HCT116 (cell line): ENCODE measurements around the gene FBXL16. TPM values are rescaled to one million over a fixed set of nuclear protein-coding genes. Genes with fewer than 3 reads are reported as not detected.

Source experiments
- ATAC-seq: fragments of 200-7000 bp; cut with Tn5 transposase; 2 replicates; pipeline ENCODE4 v1.9.1; 2020; ENCODE audit warnings: mild to moderate bottlenecking, moderate library complexity
- BruUV-seq: library from RNA; stranded (reverse); fragments of 400-500 nt; replicated peaks from 2 replicates; lab custom pipeline; 2021; lab: Mats Ljungman, UMichigan
- CTCF ChIA-PET: fragments of 300-600 bp; sonication (Branson Sonifier 250); formaldehyde crosslinking; loops from one replicate; lab custom pipeline; 2021; ENCODE audit warnings: antibody characterized with exemption; lab: Charles Lee
- POLR2A ChIA-PET: fragments of 300-600, 350-600 bp; sonication (Branson Sonifier 250); formaldehyde crosslinking; loops from one replicate; lab custom pipeline; 2021; ENCODE audit warnings: antibody characterized with exemption; lab: Charles Lee
- RAD21 ChIA-PET, 2 experiments: fragments of 300-600 bp; sonication (Branson Sonifier 250); formaldehyde crosslinking; loops; one replicate each; lab custom pipeline; 2023; ENCODE audit warnings: low total read pairs in 2 of 2; ENCODE audit not compliant: uncharacterized antibody in 2 of 2, unreplicated experiment in 2 of 2, low non-redundant PET in 1 of 2; lab: Charles Lee
- DNase-seq: peaks from one replicate; pipeline ENCODE4 v3.0.0-alpha.2; 2010; ENCODE audit warnings: low read depth, low spot score
- H2AFZ ChIP-seq: fragments of 200-600 bp; shearing (Covaris generic), sonication (generic); 2 replicates; pipeline ENCODE4 v1.6.1; 2017; ENCODE audit warnings: low read depth, mixed run types, mixed read lengths, antibody characterized with exemption, low read length; ENCODE audit not compliant: poor library complexity, severe bottlenecking
- H3K27ac ChIP-seq: 2 replicates; pipeline ENCODE4 v1.5.1; 2012; ENCODE audit warnings: low read depth, low read length
- H3K27me3 ChIP-seq: fragments of 200-600 bp; sonication (generic); 2 replicates; pipeline ENCODE4 v1.6.1; 2016; ENCODE audit warnings: mixed run types, low read length, mixed read lengths; ENCODE audit not compliant: insufficient read depth
- H3K36me3 ChIP-seq, 2 experiments: fragments of 200-500 bp in 1 of 2; fragments of 200-600 bp in 1 of 2; sonication (Bioruptor generic) in 1 of 2; sonication (generic) in 1 of 2; 2 replicates each; pipeline versions ENCODE4 v1.5.1 to v1.6.1; 2014 to 2016; ENCODE audit warnings: low read length in 2 of 2, inconsistent platforms in 1 of 2, mixed read lengths in 1 of 2, mixed run types in 1 of 2; ENCODE audit not compliant: insufficient read depth in 2 of 2, control insufficient read depth in 1 of 2
- H3K4me1 ChIP-seq, 2 experiments: fragments of 200-600 bp in 1 of 2; sonication (generic) in 1 of 2; 2 replicates each; pipeline versions ENCODE4 v1.5.1 to v1.6.1; 2012 to 2017; ENCODE audit warnings: low read length in 2 of 2, inconsistent platforms in 1 of 2, mild to moderate bottlenecking in 1 of 2, mixed read lengths in 1 of 2, mixed run types in 1 of 2, moderate library complexity in 1 of 2; ENCODE audit not compliant: insufficient read depth in 2 of 2, control insufficient read depth in 1 of 2
- H3K4me2 ChIP-seq: fragments of 200-600 bp; sonication (generic); 2 replicates; pipeline ENCODE4 v1.6.1; 2017; ENCODE audit warnings: mixed run types, low read length, mixed read lengths
- H3K4me3 ChIP-seq, 2 experiments: fragments of 200-600 bp in 1 of 2; sonication (generic) in 1 of 2; replicated peaks in 1 of 2; 2 replicates each; pipeline ENCODE4 v1.5.1; 2011 to 2016; ENCODE audit warnings: low read length in 2 of 2, control low read depth in 1 of 2, low read depth in 1 of 2, mild to moderate bottlenecking in 1 of 2, mixed read lengths in 1 of 2, mixed run types in 1 of 2
- H3K79me2 ChIP-seq: fragments of 200-600 bp; sonication (generic); 2 replicates; pipeline ENCODE4 v1.6.1; 2017; ENCODE audit warnings: mild to moderate bottlenecking, mixed run types, low read length, moderate library complexity, mixed read lengths; ENCODE audit not compliant: insufficient read depth
- H3K9ac ChIP-seq: fragments of 200-600 bp; sonication (generic); 2 replicates; pipeline ENCODE4 v1.6.1; 2016; ENCODE audit warnings: low read length, mixed read lengths
- H3K9me2 ChIP-seq: fragments of 200-600 bp; sonication (generic), shearing (Covaris generic); 2 replicates; pipeline ENCODE4 v1.6.1; 2017; ENCODE audit warnings: mixed run types, mild to moderate bottlenecking, moderate library complexity; ENCODE audit not compliant: insufficient read depth
- H3K9me3 ChIP-seq, 2 experiments: fragments of 200-500 bp in 1 of 2; fragments of 200-600 bp in 1 of 2; sonication (Bioruptor generic) in 1 of 2; sonication (generic) in 1 of 2; 2 replicates each; pipeline ENCODE4 v1.6.1; 2014 to 2017; ENCODE audit warnings: low read length in 2 of 2, mixed read lengths in 2 of 2, inconsistent platforms in 1 of 2, low read depth in 1 of 2, mild to moderate bottlenecking in 1 of 2, mixed run types in 1 of 2, moderate library complexity in 1 of 2; ENCODE audit not compliant: control insufficient read depth in 1 of 2, insufficient read depth in 1 of 2
- H4K20me1 ChIP-seq: fragments of 200-600 bp; sonication (generic), shearing (Covaris generic); 2 replicates; pipeline ENCODE4 v1.6.1; 2017; ENCODE audit warnings: mixed run types, mild to moderate bottlenecking, moderate library complexity; ENCODE audit not compliant: insufficient read depth
- CBX3 ChIP-seq: IDR thresholded peaks from 2 replicates; pipeline ENCODE4 v1.6.1; 2012; ENCODE audit warnings: low read depth
- CEBPB ChIP-seq: IDR thresholded peaks from 2 replicates; pipeline ENCODE4 v1.6.1; 2012; ENCODE audit warnings: low read depth
- CTCF ChIP-seq, 3 experiments: fragments of 200-600 bp in 1 of 3; sonication (generic) in 1 of 3; IDR thresholded peaks in 2 of 3; conservative IDR thresholded peaks in 1 of 3; 2 replicates each; pipeline ENCODE4 v1.5.1; 2012 to 2017; ENCODE audit warnings: low read depth in 2 of 3, low read length in 2 of 3, antibody characterized with exemption in 1 of 3, borderline replicate concordance in 1 of 3, control low read depth in 1 of 3, mild to moderate bottlenecking in 1 of 3, mixed read lengths in 1 of 3, mixed run types in 1 of 3, moderate library complexity in 1 of 3; ENCODE audit not compliant: insufficient read depth in 1 of 3
- EGR1 ChIP-seq: IDR thresholded peaks from 2 replicates; pipeline ENCODE4 v1.6.1; 2012; ENCODE audit warnings: low read depth
- ELF1 ChIP-seq: IDR thresholded peaks from 2 replicates; pipeline ENCODE4 v1.6.1; 2012; ENCODE audit warnings: low read depth, borderline replicate concordance
- EZH2 ChIP-seq: fragments of 200-600 bp; sonication (generic); IDR thresholded peaks from 2 replicates; pipeline ENCODE4 v1.6.1; 2017; ENCODE audit warnings: antibody characterized with exemption, mixed run types
- EZH2phosphoT487 ChIP-seq: fragments of 200-600 bp; IDR thresholded peaks from 2 replicates; pipeline ENCODE4 v1.6.1; 2018; ENCODE audit warnings: antibody characterized with exemption, borderline replicate concordance
- FOSL1 ChIP-seq: IDR thresholded peaks from 2 replicates; pipeline ENCODE4 v1.6.1; 2012; ENCODE audit warnings: low read depth
- JUND ChIP-seq: IDR thresholded peaks from 2 replicates; pipeline ENCODE4 v1.6.1; 2012
- MAX ChIP-seq: IDR thresholded peaks from 2 replicates; pipeline ENCODE4 v1.6.1; 2012
- POLR2AphosphoS5 ChIP-seq: IDR thresholded peaks from 2 replicates; pipeline ENCODE4 v1.6.1; 2011; ENCODE audit warnings: mild to moderate bottlenecking, low read depth, low read length, moderate library complexity
- RAD21 ChIP-seq: IDR thresholded peaks from 2 replicates; pipeline ENCODE4 v1.6.1; 2012; ENCODE audit warnings: low read depth, mild to moderate bottlenecking
- TCF7L2 ChIP-seq: IDR thresholded peaks from 2 replicates; pipeline ENCODE4 v1.7.0; 2011; ENCODE audit warnings: borderline replicate concordance, inconsistent platforms; ENCODE audit not compliant: insufficient read depth, insufficient read length; ENCODE audit errors: extremely low read depth
- ZBTB33 ChIP-seq: IDR thresholded peaks from 2 replicates; pipeline ENCODE4 v1.6.1; 2011; ENCODE audit warnings: mild to moderate bottlenecking, low read length, moderate library complexity; ENCODE audit not compliant: insufficient replicate concordance; ENCODE audit errors: extremely low read depth
- ZFX ChIP-seq: fragments of 450-650 bp; IDR thresholded peaks from 2 replicates; pipeline ENCODE4 v1.6.1; 2017
- ZNF274 ChIP-seq: fragments of 200-500 bp; sonication (Bioruptor generic); IDR thresholded peaks from 2 replicates; pipeline ENCODE4 v1.6.1; 2014; ENCODE audit warnings: mild to moderate bottlenecking, low read depth, low read length, inconsistent platforms
- intact Hi-C: fragments of 100-400 bp; cut with micrococcal nuclease; formaldehyde crosslinking; loops from 2 replicates; pipeline ENCODE4 v1.10.0; 2022
- total RNA-seq: library from RNA; stranded (reverse); gene quantifications from one replicate; pipeline ENCODE4 v1.2.1, GENCODE V29; 2021; ENCODE audit not compliant: unreplicated experiment

Gene FBXL16
- total RNA-seq, 1 experiment from 2014 or later: 49.7 TPM

GRCh38 chr16:702341-702740 is 3.3 kb downstream of the FBXL16 start:
- no peak overlapping the region for H3K9ac ChIP-seq
- no peak overlapping the region for H3K27ac ChIP-seq
- BruUV-seq: no TSS peak
- H3K27me3 ChIP-seq: no peaks in the 10 kb centered on the region
- no peak overlapping the region for H3K4me3 ChIP-seq
- H4K20me1 ChIP-seq: no peaks in the 10 kb centered on the region
- peaks cover 38% of the 10 kb centered on the region for H3K79me2 ChIP-seq
- no peak overlapping the region for H3K4me2 ChIP-seq
- TF ChIP-seq ELF1: no peak
- no peaks in the 10 kb centered on the region for H3K9me2 ChIP-seq
- H2AFZ ChIP-seq: no peak overlapping the region
- ChIA-PET CTCF (no interaction called here), POLR2A (no interaction called here), RAD21 (no interaction called here)
- ATAC-seq: no peak
- no peaks in the 10 kb centered on the region for H3K9me3 ChIP-seq
- H3K4me1 ChIP-seq: peaks cover 0 to 21% of the 10 kb centered on the region in 2 experiments; a peak in 3 of 4 replicates
- DNase-seq: no peak
- intact Hi-C loops: no loop called here
- no peaks in the 10 kb centered on the region; a peak in 2 of 4 replicates for H3K36me3 ChIP-seq

- Histone ChIP-seq H3K27me3 (no peaks in the 10 kb centered on the region), H2AFZ (no peak overlapping the region), H3K4me1 (peaks cover 5 to 19% of the 10 kb centered on the region in 2 experiments), H4K20me1 (no peaks in the 10 kb centered on the region), H3K9me2 (no peaks in the 10 kb centered on the region), H3K4me2 (no peak overlapping the region), H3K9me3 (no peaks in the 10 kb centered on the region), H3K9ac (no peak overlapping the region), H3K79me2 (peaks cover 38% of the 10 kb centered on the region), H3K27ac (no peak overlapping the region)
- ChIA-PET CTCF (no interaction called here), POLR2A (interaction anchor here (0.6 kb wide), 1 partner anchor 58 kb away, joined by 4 read pairs; no protein-coding TSS in a partner anchor)
- no peak for ATAC-seq
- intact Hi-C loops: no loop called here
- BruUV-seq: no TSS peak
- TF ChIP-seq CBX3: no peak
- no peak for TF ChIP-seq CTCF (IDR thresholded peaks at IDR 0.05 in 2 of 3, conservative IDR thresholded peaks at IDR 0.05 in 1 of 3; ENCODE audit: borderline replicate concordance in 1 of 3, insufficient read depth in 1 of 3, low read depth in 2 of 3, low read length in 2 of 3)
- no peak for TF ChIP-seq ZFX
- no peak for TF ChIP-seq MAX
- no peak for TF ChIP-seq EZH2
- TF ChIP-seq ZBTB33: no peak
- TF ChIP-seq JUND: no peak
- TF ChIP-seq TCF7L2: no peak
- no peak for TF ChIP-seq FOSL1
- TF ChIP-seq EGR1: no peak
- TF ChIP-seq POLR2AphosphoS5: no peak
- no peak for TF ChIP-seq RAD21
- no peak for TF ChIP-seq EZH2phosphoT487
- no peak for TF ChIP-seq ZNF274
- TF ChIP-seq CEBPB: no peak
- TF ChIP-seq, all 23 proteins: peak for 0
- no peak overlapping the region for H3K4me3 ChIP-seq
- RAD21 ChIA-PET: no interaction called here
- no peaks in the 10 kb centered on the region; a peak in 2 of 4 replicates for H3K36me3 ChIP-seq
- DNase-seq: no peak
Observed at GRCh38 chr16:700684-701584, 4.7 kb downstream of the FBXL16 start.
